Neural progenitor cell (in vitro differentiated cells): ENCODE measurements around the gene ASTN1.

ENCODE experiments used
- EZH2phosphoT487 ChIP-seq: fragments of 200-600 bp; sonication (generic); IDR thresholded peaks from 2 replicates; pipeline ENCODE4 v1.6.1; 2017; ENCODE audit warnings: antibody characterized with exemption
- TF ChIP-seq, protein P1 (sequence below): fragments of 200-600 bp; sonication (generic); IDR thresholded peaks from 2 replicates; pipeline ENCODE4 v1.5.1; 2017; ENCODE audit warnings: antibody characterized with exemption, mild to moderate bottlenecking

DNA sequence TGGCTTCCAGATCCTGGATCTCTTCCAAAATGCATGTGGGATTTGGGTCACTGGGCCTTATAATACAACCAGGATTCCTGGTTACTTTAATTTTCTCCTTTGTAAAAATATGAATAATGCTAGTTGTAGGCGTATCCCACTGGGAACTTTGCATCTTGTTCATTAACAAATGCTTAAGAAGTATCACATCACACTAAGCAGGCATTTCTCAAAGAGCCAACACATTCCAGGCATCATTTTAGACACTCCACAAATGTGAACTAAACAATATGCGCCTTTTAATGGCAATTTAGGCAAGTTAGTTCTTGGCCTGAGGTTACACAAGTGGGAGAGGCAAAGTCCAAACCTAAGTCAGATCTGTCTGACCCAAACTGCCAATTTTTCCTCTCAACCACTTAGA lies 22.1 kb upstream of the ASTN1 start:
- TF ChIP-seq, protein P1, sequence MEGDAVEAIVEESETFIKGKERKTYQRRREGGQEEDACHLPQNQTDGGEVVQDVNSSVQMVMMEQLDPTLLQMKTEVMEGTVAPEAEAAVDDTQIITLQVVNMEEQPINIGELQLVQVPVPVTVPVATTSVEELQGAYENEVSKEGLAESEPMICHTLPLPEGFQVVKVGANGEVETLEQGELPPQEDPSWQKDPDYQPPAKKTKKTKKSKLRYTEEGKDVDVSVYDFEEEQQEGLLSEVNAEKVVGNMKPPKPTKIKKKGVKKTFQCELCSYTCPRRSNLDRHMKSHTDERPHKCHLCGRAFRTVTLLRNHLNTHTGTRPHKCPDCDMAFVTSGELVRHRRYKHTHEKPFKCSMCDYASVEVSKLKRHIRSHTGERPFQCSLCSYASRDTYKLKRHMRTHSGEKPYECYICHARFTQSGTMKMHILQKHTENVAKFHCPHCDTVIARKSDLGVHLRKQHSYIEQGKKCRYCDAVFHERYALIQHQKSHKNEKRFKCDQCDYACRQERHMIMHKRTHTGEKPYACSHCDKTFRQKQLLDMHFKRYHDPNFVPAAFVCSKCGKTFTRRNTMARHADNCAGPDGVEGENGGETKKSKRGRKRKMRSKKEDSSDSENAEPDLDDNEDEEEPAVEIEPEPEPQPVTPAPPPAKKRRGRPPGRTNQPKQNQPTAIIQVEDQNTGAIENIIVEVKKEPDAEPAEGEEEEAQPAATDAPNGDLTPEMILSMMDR = no peak
- no peak for TF ChIP-seq EZH2phosphoT487
